H1 (cell line): ENCODE measurements around the gene SH2D4B.

ENCODE experiments used
- BACH1 ChIP-seq: IDR thresholded peaks from 2 replicates; pipeline ENCODE4 v1.6.1; 2012; ENCODE audit warnings: low read length, improper control_type of control experiment
- EP300 ChIP-seq, 2 experiments: IDR thresholded peaks; 1 replicate in 1 of 2; 2 replicates in 1 of 2; pipeline ENCODE4 v1.6.1; 2011 to 2012; ENCODE audit warnings: low read depth in 2 of 2, low read length in 2 of 2, mild to moderate bottlenecking in 2 of 2, borderline replicate concordance in 1 of 2, inconsistent platforms in 1 of 2, moderate library complexity in 1 of 2
- NRF1 ChIP-seq: IDR thresholded peaks from 2 replicates; pipeline ENCODE4 v1.6.1; 2011; ENCODE audit warnings: mild to moderate bottlenecking, low read depth, low read length, improper control_type of control experiment
- POLR2AphosphoS5 ChIP-seq: IDR thresholded peaks from 2 replicates; pipeline ENCODE4 v1.6.1; 2011; ENCODE audit warnings: low read depth, low read length
- ZNF274 ChIP-seq: IDR thresholded peaks from 2 replicates; pipeline ENCODE4 v1.7.0; 2012; ENCODE audit warnings: low read length, borderline replicate concordance; ENCODE audit errors: extremely low read depth

- no peak for TF ChIP-seq NRF1
- no peak for TF ChIP-seq BACH1
- TF ChIP-seq POLR2AphosphoS5 = no peak
- no peak for TF ChIP-seq ZNF274
- TF ChIP-seq EP300 (IDR thresholded peaks at IDR 0.05; ENCODE audit: borderline replicate concordance in 1 of 2, low read depth in 2 of 2, low read length in 2 of 2) = no peak
Measured at GRCh38 chr10:80613466-80614170, 75.9 kb downstream of the SH2D4B start.
